GM19463 (cell line): ENCODE measurements around the gene KIF16B.

Source experiments
- ATAC-seq: cut with Tn5 transposase; IDR thresholded peaks from one replicate; pipeline ENCODE4 v1.9.1; 2021; ENCODE audit warnings: mild to moderate bottlenecking, moderate library complexity; ENCODE audit not compliant: unreplicated experiment

KIF16B gene

DNA sequence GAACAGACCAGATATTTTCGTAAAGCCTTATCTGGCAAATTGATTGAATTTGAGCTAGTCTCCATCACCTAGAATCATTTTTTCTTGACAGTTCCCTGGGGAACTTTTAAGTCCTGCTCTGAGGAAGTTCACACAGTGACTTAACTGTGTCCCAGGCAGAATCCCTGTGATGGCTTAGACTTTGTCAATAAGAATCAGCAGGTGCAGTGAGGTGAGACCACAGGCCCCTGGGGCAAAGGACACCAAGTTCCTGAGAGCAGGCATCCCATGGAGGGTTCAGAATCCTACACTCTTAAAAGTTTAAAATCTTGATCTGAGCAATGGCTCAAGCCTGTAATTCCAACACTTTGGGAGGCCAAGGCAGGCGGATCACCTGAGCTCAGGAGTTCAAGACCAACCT lies 13.0 kb downstream of the KIF16B start:
- ATAC-seq = no peak

DNA sequence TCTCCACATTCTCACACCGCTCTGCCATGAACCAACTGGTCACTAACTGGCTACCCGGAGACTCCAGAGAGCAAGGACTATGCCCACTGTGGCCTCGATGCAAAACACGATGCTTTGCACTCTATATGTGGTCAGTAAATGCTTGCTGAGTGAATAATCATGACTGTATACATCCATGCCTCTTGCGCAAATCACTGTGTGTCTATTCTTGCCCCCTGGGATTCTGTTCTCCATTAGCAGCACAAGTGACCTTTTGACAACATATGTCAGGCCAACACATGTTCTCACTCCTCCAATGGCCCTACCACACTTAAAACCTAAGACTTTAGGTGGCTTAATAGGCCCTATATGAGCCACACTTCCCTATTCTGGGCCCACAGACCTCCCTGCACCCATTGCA lies 16.9 kb downstream of the KIF16B start:
- no peak for ATAC-seq

DNA sequence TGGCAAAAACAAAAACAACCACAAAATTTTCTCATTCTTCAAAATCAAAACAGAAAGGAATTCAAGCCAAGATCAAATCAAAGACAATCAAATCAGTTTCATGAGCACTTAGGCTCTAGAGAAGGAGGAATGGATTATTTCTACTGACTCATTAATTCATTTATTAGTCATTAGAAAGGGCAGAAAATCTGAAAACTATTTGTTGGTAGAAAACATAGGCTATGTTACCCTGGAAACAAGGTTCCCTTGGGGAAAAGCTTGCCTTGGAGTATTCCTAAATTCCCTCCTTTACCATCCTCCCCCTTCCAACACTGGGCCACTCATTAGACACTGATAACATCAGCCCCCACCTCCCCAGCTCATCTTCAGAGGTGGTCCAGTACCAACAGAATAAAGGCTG lies 17.5 kb downstream of the KIF16B start:
- no peak for ATAC-seq

GRCh38 chr20:16554766-16555543 lies 18.3 kb downstream of the KIF16B start:
- no peak for ATAC-seq

- no peak for ATAC-seq
Observed at GRCh38 chr20:16553684-16554083, 19.6 kb downstream of the KIF16B start.

DNA sequence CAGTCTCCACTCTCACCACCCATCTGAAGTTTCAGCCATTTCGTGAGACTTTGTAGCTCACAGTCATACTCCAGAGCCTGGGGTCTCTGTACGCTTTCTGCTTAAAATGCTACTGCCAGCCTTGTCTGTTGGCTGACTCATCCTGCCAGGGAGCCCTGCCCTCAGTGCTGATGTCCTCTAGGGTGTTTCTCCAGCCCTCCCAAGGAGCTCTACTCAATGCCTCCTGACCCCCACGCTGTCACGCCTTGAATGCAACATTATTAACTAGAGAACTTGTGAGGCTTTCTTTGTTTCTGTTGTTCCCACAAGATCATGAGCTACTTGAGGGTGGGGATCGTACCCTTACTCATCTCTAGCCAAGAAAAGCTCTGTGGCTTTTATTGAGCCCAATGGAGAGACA lies 20.1 kb downstream of the KIF16B start:
- ATAC-seq = no peak

DNA sequence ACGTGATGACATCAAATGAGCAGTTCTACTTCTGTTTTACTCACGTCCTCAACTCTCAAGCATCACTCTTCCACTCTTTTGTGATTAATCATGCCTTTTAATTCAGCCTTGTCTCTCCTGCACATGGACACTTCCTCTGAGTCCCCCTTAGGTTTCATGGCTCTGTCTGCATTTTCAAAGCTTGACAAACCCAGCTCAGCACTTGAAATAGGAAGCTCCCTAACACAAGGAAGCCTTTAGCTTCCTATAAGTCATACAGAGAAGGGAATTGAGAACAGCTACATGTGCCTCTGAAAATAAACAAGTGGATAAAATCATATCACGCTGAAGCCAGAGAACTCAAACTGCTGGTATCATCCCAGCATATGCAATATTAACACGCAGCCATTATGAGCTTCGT lies 21.2 kb downstream of the KIF16B start:
- ATAC-seq = no peak

GRCh38 chr20:16551607-16552006 lies 21.6 kb downstream of the KIF16B start:
- ATAC-seq = no peak

DNA sequence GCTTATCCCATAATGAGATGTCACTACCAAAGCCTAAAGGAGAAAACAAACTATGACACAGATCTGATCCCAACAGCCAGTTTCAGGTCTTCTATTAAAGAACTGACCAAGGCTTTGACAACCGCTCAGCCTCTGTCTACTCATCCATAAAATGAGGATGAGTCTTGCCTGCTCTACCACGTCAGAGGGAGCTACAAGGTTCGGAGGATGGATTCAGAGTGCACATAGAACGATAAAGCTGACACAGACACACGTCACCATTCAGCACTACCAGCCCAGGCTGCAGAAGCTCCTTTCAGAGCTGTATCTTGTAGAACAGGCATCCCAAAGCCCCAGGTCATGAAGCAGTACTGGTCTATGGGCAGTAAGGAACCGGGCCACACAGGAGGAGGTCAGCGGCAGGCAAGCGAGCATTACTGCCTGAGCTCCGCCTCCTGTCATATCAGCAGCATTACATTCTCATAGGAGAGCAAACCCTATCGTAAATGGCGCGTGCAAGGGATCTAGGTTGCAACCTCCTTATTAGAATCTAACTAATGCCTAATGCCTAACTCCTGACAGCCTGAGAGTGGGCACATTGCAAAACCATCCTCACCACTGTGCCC lies 25.1 kb downstream of the KIF16B start:
- no peak for ATAC-seq

DNA sequence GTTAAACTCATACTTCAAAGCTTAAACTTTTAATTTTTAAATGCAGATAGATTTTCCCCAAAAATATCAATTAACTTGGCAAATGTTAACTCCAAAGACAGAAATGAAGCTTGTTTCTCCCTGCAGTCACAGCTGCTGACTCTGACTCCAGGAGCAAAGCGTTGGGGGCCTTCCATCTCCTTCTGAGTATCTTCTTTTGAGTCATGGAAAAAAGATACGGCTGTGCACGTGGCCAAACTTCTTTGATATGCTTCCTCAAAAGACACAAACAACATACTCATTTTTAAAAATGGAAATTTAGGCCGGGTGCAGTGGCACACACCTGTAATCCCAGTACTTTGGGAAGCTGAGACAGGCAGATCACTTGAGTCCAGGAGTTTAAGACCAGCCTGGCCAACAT lies 28.3 kb downstream of the KIF16B start:
- no peak for ATAC-seq

GRCh38 chr20:16542477-16542876 lies 30.8 kb downstream of the KIF16B start:
- no peak for ATAC-seq

DNA sequence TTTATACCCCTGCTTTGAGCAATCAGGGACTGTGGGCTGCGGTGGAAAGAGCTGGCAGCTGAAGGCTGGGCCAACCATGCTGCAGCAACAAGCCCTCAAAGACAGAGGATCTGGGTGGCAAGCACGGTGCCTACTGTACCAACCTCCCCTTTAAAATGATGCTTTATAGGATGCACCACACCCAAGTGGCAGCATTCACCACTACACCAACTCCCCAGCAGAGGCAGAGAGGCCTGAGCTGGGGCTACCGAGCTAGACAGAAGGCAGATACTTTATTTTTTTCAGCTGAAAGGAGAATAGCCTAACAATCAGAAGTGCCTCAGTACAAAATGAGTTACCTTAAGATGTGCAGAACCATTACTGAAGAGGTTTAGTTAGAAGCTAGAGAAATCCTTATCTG lies 31.4 kb downstream of the KIF16B start:
- ATAC-seq = no peak

- ATAC-seq = no peak
Observed at GRCh38 chr20:16541226-16541625, 32.0 kb downstream of the KIF16B start.

DNA sequence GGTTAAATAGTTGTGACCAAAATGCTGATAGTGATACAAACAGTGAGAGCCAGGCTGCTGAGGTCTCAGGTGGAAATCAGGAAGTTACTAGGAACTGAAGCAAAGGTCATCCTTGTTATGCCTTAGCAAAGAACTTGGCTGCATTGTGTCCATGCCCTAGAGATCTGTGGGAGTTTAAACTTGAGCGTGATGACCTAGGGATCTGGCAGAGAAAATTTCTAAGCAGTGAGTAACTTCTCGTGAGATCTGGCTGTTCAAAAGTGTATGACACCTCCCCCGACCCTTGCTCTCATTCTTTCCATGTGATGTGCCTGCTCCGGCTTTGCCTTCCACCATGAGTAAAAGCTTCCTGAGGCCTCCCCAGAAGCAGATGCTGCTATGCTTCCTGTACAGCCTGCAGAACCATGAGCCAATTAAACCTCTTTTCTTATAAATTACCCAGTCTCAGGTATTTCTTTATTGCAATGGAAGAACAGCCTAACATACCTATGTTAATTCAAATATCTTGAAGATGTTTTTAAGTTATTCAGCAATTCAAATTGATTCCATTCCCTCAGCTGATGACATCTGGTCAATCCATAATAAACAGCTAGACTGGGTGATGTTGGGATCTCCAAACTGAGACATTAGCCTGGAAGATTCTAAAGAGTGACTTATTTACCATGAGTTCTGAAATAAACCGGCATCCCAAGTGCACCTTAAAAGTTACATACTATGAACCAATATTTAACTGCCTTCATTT lies 33.8 kb downstream of the KIF16B start:
- ATAC-seq = no peak

DNA sequence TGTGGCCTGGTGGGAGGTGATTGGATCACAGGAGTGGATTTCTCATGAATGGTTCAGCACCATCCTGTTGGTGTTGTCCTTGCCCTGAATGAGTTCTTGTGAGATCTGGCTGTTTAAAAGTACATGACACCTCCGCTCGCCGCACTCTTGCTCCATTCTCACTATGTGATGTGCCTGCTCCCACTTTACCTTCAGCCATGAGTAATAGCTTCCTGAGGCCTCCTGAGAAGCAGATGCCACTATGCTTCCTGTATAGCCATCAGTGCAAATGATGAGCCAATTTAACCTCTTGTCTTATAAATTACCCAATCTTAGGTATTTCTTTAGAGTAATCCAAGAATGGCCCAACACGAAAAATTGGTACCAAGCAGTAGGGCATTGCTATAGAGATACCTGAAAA lies 34.5 kb downstream of the KIF16B start:
- ATAC-seq = no peak

DNA sequence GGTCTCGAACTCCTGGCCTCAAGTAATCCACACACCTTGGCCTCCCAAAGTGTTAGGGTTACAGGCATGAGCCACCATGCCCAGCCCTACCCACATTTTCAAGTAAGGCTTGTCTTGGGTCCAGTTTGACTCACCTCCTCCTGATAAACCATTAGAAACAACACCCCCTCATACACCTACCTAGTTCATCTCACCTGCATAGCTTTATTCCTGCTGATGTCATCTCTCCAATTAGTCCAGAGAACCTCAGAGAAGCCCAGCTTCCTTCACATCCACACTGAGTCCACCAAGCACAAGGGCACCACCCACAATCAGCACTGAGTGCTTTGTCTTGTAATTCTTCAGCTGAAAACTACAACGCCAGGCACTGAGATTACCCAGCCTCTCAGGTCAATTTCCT lies 35.3 kb downstream of the KIF16B start:
- ATAC-seq = no peak

DNA sequence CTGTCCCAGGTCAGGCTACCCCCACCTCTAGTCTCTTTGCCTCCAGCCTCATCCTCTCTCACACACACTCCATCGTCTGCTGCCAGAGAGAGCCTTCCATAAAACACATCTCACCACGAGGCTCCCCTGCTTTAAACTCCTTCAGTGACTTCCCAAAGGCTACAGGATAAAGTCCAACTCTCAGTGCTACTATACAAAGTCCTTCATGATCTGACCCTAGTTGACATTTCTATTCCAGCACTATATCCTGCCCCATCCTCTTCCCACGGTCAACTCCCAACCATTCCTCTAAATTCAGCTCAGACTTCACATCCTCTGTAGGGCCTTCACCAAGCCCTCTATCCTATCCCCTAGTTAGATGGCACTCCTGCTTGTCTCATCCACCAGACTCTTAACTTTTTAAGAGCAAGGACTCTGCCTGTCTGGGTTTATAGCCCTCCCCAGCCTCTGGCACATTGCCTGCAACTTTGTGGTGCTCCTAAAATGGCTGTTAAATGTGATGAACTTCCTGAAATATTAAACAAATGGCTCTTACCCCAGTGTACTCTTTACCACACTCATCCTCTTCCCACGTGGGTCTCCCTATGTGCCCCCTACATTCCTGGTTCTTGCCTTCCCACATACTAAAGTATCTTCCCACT lies 36.1 kb downstream of the KIF16B start:
- ATAC-seq = no peak

- ATAC-seq = no peak
Observed at GRCh38 chr20:16535277-16535676, 38.0 kb downstream of the KIF16B start.

DNA sequence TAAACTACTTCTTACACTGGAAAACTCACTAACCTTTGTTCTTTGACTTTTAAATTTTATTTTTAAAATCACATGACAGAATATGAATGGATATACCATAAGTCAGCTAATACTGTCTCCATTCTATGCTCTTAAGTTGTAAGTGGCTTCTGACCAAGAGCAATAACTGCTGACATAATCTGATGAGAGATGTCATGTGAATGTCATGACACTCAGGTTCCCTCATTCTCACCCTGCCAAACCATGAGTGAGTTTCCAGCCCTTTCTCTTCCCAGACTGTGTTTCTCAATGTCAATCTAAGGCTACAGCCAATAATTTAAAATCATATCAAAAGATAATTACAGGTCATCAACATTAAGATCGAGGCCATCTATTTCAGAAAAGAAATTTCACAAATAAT lies 39.7 kb downstream of the KIF16B start:
- ATAC-seq = no peak

- ATAC-seq = no peak
Observed at GRCh38 chr20:16531485-16531884, 41.8 kb downstream of the KIF16B start.

- ATAC-seq = no peak
Observed at GRCh38 chr20:16530201-16530681, 43.0 kb downstream of the KIF16B start.
